GM21526 (cell line): ENCODE data around the gene FAF1.

Experiments used
- ATAC-seq: cut with Tn5 transposase; IDR thresholded peaks from one replicate; pipeline ENCODE4 v1.9.1; 2021; ENCODE audit warnings: moderate library complexity; ENCODE audit not compliant: unreplicated experiment, low FRiP score

The FAF1 gene

DNA sequence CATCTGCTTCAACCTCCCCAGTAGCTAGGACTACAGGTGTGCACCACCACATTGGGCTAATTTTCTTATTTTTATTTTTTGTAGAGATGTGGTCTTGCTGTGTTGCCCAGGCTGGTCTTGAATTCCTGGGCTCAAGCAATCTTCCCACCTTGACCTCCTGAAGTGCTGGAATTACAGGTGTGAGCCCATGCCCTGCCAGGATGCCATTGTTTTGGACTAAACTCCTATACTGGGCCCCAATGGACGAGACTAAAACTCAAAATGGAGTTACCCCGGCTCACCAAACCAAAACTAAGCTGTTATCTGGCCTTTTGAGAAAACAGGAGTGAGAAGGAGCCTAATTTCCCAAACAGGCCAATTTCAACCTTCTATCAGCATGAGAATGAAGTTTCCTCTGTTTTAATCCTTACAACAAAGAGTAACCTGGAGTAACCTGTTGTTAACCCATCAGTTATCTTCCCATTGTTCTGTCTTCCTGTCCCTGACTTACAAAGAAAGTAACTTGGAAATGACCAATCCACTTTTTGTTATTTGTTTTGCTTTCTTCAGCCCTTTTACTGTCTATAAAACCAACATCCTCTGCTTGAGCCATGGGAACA lies 566.4 kb downstream of the FAF1 start:
- no peak for ATAC-seq
